ENCODE results near the gene PLA2G2C. TPM values are rescaled to one million over a fixed set of nuclear protein-coding genes. Genes with fewer than 3 reads are reported as not detected.

Gene PLA2G2C
- polyA plus RNA-seq, 1 donor = 0.10 TPM

DNA sequence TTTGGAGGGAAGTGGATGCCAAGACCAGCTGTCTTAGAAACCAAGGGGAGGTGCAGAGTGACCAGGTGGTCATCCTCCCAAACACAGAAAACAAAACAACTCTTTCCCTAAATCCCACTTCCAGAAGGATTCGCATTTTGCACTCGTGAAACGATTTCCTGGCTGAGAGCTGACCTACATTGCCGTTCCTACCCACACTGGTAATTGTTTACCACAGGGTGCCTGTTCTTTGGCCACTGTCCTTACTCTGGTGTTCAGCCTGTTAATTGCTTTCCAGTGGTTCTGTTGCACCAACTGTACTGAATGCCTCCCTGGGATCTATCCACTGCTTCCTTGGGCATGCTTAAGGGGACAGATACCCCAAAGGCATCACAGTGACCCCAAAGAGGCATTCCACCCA is 23.2 kb upstream of the PLA2G2C start:
- no peak for DNase-seq

DNA sequence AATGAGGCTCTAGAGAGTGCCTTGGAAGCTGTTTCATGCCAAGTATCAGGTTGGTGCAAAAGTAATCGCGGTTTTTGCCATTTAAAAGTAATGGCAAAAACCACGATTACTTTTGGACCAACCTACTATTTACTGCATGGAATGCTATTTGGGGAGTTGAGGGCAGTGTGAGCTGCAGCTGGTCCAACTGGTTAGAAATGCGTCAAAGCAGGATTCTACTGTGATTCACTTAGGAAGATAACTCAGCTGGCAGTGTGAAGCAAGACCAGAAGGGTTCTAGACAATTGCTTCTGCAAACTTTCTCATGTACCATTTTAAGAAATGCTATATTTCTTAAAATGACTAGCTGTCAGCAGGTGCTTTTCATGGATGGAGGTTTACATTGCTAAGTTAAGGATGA is 21.2 kb upstream of the PLA2G2C start:
- no peak for DNase-seq

DNA sequence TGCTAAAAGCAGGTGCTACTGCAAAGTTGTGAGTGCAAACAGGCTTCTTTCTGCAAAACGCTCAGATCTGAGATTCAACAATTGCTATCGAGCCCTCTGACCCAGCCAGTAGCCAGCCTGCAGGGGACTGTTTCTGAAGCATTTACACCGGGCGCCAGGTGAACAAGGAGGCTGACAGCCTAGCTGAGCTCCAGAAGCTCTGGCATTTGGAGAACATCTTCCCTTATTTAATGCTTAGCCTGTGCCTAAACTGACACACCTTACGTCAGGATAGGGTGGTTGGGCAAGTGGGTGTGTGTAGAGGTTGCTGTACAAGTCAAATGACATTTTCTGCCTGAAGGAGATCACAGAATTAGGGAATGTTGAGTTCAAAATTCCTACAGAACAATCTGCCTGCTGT is 15.8 kb upstream of the PLA2G2C start:
- no peak for DNase-seq

DNA sequence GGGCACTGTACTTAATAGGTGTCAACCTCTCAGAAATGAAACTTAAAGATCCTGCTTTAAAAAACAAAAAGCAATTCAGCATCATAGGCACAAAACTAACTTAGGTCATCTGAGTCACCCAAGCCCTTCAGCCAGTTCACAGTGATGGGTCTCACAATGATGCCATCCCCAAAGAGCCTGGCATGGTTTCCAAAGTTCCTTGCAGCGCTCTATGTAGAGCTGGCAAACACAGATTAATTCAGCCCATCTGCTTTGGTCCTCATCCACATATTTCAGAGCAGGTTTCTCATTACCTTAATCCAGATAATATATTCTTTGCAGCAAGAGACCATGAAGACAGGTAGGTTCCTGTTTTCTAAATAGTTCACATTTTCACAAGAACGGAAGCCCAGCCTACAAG is 14.6 kb upstream of the PLA2G2C start:
- DNase-seq = no peak

DNA sequence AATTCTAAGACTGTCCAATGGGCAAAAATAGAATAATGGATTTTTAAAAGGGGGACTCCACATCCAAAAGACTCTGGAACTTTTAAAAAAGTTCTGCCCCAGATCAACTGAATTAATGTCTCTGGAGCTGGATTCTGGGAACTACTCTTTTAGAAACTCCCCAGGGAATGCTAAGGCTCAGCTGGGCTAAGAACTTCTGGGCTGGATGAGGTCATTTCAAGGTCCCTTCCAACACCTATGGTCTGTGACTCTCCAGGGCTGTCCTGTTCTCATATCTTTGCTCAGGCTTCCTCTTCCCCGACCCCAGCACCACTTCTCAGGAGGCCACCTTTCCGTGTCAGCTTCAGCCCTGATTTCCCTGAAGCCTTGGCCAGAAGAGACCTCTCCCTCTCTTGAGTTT is 13.5 kb upstream of the PLA2G2C start:
- no peak for DNase-seq

DNA sequence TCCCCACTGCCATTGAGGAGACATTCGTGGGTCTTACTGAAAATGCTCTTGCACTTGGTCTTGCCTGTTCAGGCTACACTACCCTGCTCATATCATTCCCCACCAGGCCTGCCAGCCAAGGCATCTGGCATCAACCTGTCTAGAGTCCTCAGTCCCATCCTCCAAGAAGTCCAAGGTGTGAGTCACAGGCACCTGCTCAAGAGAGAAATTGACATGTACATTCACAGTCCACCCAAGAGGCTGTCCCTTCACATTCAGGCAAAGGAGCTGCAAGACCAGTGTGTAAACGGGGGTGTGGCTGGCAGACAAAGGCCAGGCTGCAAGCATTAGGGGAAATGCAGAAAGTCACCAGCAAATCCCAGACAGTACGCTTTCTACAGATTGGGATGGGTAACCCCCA is 13.1 kb upstream of the PLA2G2C start:
- no peak for DNase-seq

DNA sequence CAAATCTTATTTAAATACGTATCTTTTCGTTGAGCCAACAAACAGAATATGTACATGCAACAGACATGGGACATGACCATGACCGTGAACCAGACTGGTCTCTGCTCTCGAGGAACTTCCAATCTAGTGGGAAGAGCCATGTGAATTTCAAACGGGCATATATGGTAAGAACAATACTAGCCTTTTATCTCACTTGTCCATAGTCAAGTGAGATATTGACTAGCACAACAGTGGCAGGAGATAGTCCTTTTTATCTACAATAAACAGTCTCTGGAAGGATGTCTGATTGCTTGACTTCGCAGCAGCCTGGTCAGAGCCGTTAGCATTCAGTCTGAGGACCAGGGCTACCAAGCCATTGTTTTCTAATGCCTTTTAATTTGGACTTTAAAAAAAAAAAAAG is 12.6 kb upstream of the PLA2G2C start:
- no peak for DNase-seq

DNA sequence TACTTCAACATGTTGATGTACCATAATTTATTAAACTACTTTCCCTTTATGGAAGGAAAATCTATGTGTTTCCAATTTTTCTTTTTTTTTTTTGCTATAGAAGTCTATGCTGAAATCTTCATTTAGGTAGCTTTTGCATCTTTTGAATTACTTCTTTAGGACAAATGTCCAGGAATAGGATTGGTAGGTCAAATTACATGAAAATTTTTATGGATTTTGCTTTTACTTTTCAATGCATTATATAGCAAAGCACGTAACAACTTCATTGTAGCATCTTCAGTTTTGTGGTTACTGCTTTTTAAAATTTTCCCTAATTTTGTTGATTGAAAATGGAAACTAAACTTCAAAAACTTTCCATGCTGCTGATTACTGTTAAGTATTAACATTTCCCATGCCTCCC is 12.0 kb upstream of the PLA2G2C start:
- no peak for DNase-seq

DNA sequence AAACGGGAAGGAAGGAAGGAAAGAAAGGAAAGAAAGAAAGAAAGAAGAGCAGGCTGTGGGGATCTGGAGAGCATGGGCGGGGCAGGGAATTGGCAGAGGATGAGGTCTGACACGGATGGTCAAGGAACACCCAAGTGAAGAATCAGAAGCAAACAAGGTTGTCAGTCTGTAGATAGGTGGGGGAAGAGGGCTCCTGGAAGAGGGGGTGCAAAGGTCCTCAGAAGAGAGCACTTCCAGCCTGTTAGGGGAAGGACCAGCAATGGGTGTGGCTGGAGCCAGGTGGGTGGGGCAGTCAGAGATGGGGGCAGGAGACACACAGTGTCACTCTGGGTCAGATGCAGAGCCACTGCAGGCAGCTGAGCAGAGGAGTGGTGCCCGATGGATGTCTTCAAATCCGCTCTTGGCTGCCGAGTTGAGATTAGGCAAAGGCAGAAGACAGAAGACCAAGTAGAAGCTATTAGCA is 11.0 kb upstream of the PLA2G2C start:
- DNase-seq = no peak

DNA sequence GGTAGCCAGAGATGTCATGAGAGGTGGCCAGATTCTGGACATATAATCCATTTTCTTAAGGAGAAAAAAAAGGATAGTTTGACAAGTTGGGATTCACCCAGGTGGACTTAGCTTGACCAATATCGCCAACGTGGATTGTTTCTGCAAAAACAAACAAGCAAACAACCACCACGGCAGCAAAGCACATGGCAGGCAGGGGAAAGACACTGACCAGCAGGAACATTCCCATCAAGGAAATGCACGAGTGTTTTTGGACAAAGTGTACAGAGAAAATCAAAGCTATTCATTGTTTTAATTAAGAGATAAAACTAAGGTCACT is 9.1 kb upstream of the PLA2G2C start:
- no peak for DNase-seq

DNA sequence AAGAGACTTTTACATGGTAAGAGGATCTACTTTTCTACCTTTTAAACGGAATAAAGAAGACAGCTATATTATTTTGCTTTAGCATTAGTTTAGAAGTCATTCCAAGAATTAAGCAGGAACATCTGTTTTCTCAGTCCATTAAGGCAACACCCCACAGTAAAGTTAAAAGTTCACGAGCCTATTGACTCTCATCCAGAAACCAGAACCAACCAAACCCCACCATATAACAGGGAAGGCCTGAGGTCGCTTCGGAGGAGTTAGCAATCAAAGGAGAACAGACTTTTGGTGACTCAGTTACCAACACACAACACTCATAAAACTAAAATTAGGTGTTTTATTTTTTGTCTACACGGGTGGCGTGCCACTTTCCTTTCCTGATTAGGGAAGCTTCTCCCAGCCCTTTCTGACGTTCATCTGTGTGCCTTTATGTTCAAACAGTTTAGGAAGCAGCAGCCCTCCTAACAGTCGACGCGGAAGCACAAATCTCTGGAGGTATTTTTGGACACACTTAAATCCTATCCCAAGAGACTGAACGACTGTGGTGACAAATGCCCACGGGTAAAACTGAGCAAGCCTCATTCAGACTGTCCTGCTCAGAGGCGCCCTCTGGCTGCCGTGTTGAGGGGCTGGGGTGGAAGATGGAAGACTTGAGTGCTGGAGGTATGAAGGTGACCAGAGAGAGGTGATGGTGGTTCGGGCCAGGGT is 8.6 kb upstream of the PLA2G2C start:
- no peak for DNase-seq

DNA sequence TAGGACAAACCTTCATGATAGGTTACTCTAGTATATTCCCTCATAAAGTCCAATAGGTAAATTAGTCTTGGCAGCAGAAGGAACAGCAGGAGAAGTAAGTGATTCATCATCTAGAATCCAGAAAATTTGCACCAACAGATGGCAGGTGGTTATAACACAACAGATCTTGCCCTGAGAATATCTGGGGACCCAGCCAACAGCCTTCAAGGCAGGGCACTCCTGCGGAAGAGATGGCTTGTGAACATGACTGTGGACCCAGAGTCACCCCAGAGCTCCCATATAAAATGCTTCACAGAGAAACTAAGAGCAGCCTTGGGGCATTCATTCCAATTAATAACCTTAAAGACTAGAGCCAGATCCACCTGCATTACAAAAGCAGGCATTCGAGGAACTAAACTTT is 7.9 kb upstream of the PLA2G2C start:
- no peak for DNase-seq

DNA sequence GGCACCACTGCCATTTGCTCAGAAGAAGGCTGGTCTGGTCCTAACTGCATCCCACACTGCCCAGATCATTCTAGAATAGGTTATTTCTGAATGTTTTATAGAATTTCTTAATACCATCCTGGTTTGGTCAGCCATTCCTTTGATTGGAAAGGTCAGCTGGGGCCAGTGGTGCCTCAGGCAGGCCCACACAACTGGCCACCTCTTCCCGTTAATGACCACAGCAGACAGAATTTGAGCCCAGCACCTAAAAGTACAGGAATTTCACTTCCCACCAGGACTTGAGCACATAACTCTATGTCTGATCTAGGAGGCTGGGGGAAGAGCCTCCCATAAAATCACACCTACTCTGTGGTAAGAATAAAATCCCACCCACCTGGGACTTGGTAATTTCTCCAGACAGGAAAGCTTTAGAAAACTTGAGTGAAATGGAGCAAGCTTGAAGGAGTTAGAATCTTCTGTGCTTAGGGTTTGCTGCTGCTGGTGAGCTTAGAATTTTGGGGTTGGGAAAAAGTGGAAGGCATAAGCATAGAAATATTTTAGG is 6.6 kb upstream of the PLA2G2C start:
- no peak for DNase-seq

DNA sequence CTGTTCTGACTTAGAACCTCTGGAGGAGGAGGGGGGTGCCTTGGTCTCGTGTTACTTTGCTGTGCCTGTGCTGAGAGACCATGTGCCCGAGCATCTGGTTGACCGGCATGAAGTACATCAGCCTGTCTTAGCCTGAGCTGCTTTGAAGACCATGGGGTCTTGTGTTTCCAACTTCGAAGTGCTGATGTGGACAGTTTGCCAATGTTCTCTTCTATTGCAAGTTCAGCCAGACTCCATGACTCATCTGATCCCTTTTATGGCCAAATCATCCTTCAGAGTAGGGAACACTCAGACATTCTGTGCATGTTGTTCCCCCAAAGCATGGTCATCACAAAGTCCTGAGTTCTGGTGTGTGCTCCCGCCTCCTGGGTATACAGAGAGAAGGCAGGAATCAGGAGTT is 6.0 kb upstream of the PLA2G2C start:
- DNase-seq = no peak

DNA sequence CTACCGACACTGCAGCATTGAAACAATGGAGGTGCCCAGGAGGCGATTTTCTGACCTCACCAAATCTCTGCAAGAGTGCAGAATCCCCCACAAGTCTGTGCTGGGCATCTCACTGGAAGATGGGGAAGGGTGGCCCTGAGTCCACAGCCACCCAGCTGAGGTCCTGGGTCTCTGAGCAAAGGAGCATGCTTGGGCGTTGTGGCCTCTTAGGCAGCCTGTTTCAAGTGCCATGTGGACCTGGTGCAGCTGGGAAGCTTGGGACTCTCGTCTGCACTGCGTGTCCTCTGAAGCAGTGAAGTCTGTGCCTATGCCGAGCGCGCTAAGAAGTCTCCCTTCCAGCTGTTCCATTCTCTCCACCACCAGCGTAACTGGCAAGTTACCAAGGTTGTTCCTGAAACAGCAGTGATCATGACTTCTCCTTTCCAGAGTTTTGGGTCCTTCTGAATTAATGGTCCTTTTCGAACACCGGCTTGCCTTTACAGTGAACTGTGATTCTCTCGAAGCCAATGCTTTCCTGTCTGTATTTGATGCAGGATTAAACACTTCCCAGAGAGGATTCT is 5.0 kb upstream of the PLA2G2C start:
- no peak for DNase-seq

DNA sequence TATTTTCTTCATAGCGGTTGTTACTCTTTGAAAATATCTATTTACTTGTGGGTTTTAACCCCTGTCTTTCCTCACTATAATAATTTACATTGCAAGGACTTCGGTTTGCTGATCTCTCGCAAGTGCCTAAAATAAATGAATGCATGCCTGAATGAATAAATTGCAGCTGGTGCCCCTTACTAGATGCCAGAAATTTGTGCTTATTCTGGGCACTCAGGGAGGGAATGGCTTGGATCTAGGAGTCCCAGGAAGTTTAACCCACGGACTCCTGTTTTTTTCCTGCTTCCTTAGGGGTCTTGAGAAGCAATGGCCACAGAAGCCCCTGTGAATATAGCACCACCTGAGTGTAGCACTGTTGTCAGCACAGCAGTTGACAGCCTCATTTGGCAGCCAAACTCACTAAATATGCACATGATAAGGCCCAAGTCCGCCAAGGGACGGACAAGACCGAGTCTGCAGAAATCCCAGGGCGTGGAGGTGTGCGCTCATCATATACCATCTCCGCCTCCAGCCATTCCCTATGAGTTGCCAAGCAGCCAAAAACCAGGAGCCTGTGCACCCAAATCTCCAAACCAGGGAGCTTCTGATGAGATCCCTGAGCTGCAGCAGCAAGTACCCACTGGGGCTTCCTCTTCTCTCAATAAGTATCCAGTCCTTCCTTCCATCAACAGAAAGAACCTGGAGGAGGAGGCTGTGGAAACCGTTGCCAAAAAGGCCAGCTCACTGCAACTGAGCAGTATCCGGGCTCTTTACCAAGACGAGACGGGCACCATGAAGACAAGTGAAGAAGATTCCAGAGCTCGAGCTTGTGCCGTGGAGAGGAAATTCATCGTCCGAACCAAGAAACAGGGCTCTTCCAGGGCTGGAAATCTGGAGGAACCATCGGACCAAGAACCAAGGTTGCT is 4.2 kb upstream of the PLA2G2C start:
- no peak for DNase-seq

DNA sequence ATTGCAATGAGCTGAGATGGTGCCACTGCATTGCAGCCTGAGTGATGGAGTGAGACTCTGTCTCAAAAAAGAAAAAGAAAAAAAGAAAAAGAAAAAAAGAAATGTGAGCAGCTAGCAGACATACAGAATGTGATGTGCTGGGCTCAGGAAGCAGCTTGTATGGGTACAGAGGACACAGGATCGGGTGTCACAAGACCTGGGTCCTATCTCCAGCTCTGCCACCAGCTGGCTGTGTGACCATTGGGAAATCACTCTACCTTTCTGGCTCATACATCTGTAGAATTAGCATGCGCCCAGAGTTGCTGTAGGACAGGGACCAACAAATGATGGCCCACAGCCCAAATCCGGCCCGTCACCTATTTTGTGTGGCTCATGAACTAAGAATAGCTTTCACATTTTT is 3.3 kb upstream of the PLA2G2C start:
- DNase-seq = no peak

DNA sequence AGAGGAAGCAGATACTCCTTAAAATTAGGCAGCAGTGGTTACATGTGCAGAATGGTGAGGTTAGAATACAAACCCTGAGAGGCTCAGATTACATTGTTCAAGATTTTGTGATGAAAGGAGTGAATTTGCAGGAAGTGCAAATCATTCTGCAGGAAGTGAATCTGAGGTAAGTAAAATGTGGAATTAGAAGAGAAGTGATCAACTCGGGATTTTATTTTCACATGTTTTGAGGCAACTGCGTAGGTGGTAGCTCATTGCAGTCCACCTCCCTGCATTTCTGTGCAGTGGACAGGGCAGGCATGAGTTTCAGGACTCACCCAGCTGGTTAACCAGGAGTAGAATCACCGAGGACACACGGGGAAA is 2.1 kb upstream of the PLA2G2C start:
- no peak for DNase-seq

DNA sequence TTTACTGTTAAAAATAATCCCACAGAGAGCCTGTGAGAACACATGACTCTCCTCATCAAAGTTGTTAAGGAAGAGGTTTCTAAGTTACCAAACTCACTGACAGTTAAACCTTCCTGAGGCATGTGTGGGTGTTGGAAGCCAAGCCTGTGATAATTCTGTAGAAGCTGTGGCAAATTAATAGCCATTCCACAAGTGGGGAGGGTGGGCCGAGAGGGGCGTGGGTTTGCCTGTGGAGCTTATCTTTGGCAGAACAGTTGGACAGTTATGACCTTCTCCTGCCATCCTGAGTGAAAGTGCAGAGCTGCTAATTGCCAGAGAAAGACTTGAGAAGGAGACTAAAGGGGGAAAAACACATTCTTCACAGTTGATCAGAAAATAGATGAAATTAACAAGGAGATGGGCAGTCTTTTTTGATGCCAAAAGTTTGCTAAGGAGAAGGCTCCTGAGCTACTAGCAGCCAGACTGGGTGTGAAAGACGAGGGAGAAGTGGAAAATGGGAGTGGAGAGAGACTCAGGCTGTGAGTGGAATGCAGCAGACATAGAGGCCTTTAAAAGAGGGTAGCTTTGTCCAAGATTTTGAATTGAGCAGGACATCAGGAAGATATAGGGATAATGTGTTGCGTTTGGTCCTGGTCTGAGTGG is 1.6 kb upstream of the PLA2G2C start:
- DNase-seq = no peak

DNA sequence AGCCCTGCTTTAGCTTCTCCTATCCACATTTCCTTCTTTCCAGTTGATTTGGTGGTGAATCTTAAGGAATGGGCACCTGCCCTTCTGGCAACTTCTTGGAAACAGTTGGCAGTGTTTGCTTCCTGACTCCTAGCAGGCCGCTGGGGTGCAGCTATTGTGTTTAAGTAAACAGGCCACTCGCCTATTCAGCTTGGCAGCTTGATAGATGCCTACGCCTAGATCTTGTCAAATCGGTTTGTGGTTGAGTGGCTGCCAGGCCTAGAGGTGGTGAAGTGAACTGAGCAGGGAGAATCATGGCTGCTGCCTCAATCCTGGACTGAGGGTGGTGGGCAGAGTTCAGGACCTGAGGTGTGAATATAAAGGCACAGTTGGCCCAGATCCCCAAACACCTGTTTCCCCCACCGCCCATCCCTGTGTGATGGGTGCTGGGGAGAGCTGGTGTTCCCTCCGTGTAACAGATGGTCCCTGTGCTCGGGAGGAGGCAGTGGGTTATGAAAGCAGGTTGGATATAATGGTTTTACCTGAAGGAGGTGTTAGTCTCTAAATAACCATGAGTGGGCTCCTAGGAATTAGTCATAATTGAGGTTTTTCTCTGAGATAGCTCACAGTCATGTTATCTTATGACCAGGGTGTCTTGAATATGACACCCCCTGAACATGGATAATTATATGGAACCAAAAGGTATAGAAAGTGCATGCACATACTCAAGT is 940 bp upstream of the PLA2G2C start:
- DNase-seq = no peak

DNA sequence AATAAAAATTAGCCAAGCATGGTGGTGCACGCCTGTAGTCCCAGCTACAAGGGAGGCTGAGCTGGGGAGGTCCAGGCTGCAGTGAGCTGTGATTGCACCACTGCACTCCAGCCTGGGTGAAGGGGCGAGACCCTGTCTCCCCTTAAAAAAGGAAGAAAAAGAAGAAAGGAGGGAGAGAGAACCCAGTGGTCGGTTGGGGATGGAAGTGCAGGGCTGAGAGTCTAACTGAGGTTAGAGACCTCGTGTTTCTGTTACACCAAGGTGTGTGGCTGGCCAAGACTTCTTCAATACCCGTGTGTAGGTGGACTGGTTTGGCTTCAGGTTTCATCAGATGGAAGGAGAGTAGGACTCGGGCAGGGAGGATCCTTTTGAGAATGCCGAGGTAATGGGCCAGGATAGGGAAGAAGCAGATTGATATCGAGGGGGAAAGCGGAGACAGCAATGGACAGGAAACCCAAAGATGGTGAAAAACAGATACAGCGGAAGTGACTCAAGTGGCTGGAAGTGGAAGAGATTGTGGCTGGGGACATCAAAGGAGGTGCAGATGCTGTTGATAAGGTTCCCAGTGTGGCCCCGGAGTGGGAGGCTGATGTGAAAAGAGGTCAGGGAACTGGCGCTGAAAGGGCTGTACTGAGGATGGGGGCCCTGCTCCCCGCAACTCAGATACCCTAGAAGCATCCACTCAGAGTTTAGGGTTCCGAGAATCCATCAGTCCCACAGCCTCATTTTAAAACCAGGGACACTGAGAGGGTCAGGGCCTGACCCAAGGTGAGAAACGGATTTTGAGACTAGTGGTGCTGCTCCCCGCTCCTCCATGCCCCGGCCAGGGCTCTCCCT is 1.1 kb downstream of the PLA2G2C start:
- no peak for DNase-seq

Data from left kidney (tissue), 2 donors.